ENCODE results near the gene ANK3.

DNA sequence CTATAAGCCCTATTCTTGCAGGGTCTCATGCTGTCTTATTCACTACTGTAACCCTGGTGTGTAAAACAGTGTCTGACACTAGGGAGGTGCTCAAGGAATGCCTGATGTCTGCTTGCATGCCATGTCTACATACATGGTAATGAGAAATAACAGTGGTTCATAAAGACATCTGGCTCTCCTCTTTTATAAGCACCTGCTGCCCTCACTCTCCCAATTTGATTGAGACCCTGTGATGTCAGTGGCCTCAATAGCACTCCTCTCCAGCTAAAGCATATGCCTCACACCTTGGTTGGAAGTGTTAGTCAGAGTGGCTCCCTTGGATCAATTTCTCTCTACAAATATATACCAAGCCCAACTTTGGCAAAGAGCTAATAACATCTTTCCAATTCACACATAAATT, 30.6 kb downstream of the ANK3 start:
- TF ChIP-seq EZH2 (IDR thresholded peaks at IDR 0.05; ENCODE audit: insufficient read depth, poor library complexity, severe bottlenecking), result no peak
- TF ChIP-seq EZH2phosphoT487 (IDR thresholded peaks at IDR 0.05; ENCODE audit: insufficient read depth, low read depth), result no peak
